H1 (cell line): Measurements from ENCODE around the gene TMEM250. TPM values are rescaled to one million over a fixed set of nuclear protein-coding genes. Genes with fewer than 3 reads are reported as not detected.

Experiments
- CTCF ChIA-PET: fragments of 300-600 bp; sonication (Branson Sonifier 250); formaldehyde crosslinking; loops from one replicate; lab custom pipeline; 2021; ENCODE audit not compliant: partially characterized antibody; lab: Charles Lee
- POLR2A ChIA-PET: fragments of 300-600 bp; sonication (Branson Sonifier 250); formaldehyde crosslinking; loops from one replicate; lab custom pipeline; 2021; ENCODE audit warnings: inconsistent platforms; ENCODE audit not compliant: partially characterized antibody; lab: Charles Lee
- DNase-seq, 2 experiments: peaks; one replicate each; pipeline versions ENCODE4 v3.0.0 to v3.0.0-alpha.2; 2010 to 2022; ENCODE audit warnings: low spot score in 2 of 2, low read depth in 1 of 2, mixed read lengths in 1 of 2
- FAIRE-seq: peaks from 2 replicates; lab custom pipeline; 2011; peaks lifted over from hg19 to GRCh38; lab: Jason Lieb, UNC
- H2AFZ ChIP-seq: 2 replicates; pipeline ENCODE4 v1.8.1; 2012; ENCODE audit warnings: low read length, inconsistent platforms
- H2AK5ac ChIP-seq: 2 replicates; pipeline ENCODE4 v1.6.1; 2013; ENCODE audit warnings: low read depth, low read length
- H2BK120ac ChIP-seq: replicated peaks from 2 replicates; pipeline ENCODE3; 2013; ENCODE audit warnings: low read depth, low read length, inconsistent platforms
- H2BK12ac ChIP-seq: 2 replicates; pipeline ENCODE4 v1.6.1; 2013; ENCODE audit warnings: low read depth, low read length
- H2BK15ac ChIP-seq: 2 replicates; pipeline ENCODE4 v1.6.1; 2013; ENCODE audit warnings: low read length
- H2BK20ac ChIP-seq: 2 replicates; pipeline ENCODE4 v1.6.1; 2013; ENCODE audit warnings: low read length
- H2BK5ac ChIP-seq: 2 replicates; pipeline ENCODE4 v1.6.1; 2013; ENCODE audit warnings: low read depth, low read length
- H3K14ac ChIP-seq: 2 replicates; pipeline ENCODE4 v1.6.1; 2013; ENCODE audit warnings: inconsistent platforms; ENCODE audit not compliant: insufficient read length
- H3K18ac ChIP-seq: 2 replicates; pipeline ENCODE4 v1.6.1; 2013; ENCODE audit warnings: low read length; ENCODE audit errors: extremely low read depth
- H3K23ac ChIP-seq: 2 replicates; pipeline ENCODE4 v1.6.1; 2013; ENCODE audit warnings: inconsistent platforms; ENCODE audit not compliant: insufficient read length
- H3K23me2 ChIP-seq: 2 replicates; pipeline ENCODE4 v1.6.1; 2013; ENCODE audit warnings: low read depth, low read length
- H3K27ac ChIP-seq: 2 replicates; pipeline ENCODE4 v1.6.1; 2011; ENCODE audit warnings: low read depth, low read length, inconsistent platforms
- H3K27me3 ChIP-seq, 4 experiments: replicated peaks in 1 of 4; 1 replicate in 1 of 4; 2 replicates in 3 of 4; pipeline versions ENCODE4 v1.6.1 to v1.8.1; 2011 to 2013; ENCODE audit warnings: low read length in 3 of 4, mild to moderate bottlenecking in 3 of 4, inconsistent platforms in 2 of 4, mixed read lengths in 2 of 4, moderate library complexity in 1 of 4; ENCODE audit not compliant: control insufficient read depth in 3 of 4, insufficient read depth in 3 of 4; ENCODE audit errors: extremely low read depth in 1 of 4
- H3K36me3 ChIP-seq, 4 experiments: 2 replicates each; pipeline versions ENCODE4 v1.6.1 to v1.8.1; 2011 to 2013; ENCODE audit warnings: mild to moderate bottlenecking in 4 of 4, low read length in 3 of 4, moderate library complexity in 2 of 4, control low read depth in 1 of 4, inconsistent platforms in 1 of 4; ENCODE audit not compliant: insufficient read depth in 4 of 4, control insufficient read depth in 2 of 4
- H3K4ac ChIP-seq: replicated peaks from 2 replicates; pipeline ENCODE3; 2013; ENCODE audit warnings: low read length, low read depth, mixed read lengths, inconsistent platforms; ENCODE audit not compliant: insufficient read length
- H3K4me1 ChIP-seq, 4 experiments: replicated peaks in 1 of 4; 1 replicate in 1 of 4; 2 replicates in 3 of 4; pipeline versions ENCODE4 v1.6.1 to v1.8.1; 2011 to 2013; ENCODE audit warnings: low read length in 3 of 4, inconsistent platforms in 2 of 4, mixed read lengths in 1 of 4; ENCODE audit not compliant: insufficient read depth in 4 of 4, control insufficient read depth in 3 of 4
- H3K4me2 ChIP-seq, 2 experiments: 2 replicates each; pipeline versions ENCODE4 v1.6.1 to v1.8.1; 2011 to 2013; ENCODE audit warnings: low read depth in 2 of 2, low read length in 2 of 2, control low read depth in 1 of 2, inconsistent platforms in 1 of 2, mild to moderate bottlenecking in 1 of 2; ENCODE audit not compliant: insufficient read depth in 1 of 2
- H3K4me3 ChIP-seq, 4 experiments: fragments of 200-600, 300-600 bp in 1 of 4; sonication (generic), shearing (Covaris generic), sonication (Bioruptor Twin) in 1 of 4; 2 replicates each; pipeline versions ENCODE4 v1.5.1 to v1.8.1; 2011 to 2016; ENCODE audit warnings: low read length in 4 of 4, low read depth in 3 of 4, control low read depth in 2 of 4, inconsistent platforms in 2 of 4, mild to moderate bottlenecking in 2 of 4, mixed read lengths in 1 of 4, moderate library complexity in 1 of 4; ENCODE audit not compliant: insufficient read depth in 2 of 4; ENCODE audit errors: extremely low read depth in 1 of 4
- H3K56ac ChIP-seq: replicated peaks from 2 replicates; pipeline ENCODE3; 2013; ENCODE audit warnings: low read depth, mild to moderate bottlenecking, mixed read lengths, low read length, inconsistent platforms; ENCODE audit not compliant: insufficient read length
- H3K79me1 ChIP-seq: 2 replicates; pipeline ENCODE4 v1.6.1; 2013; ENCODE audit warnings: low read depth, low read length, control low read depth
- H3K79me2 ChIP-seq, 2 experiments: 2 replicates each; pipeline versions ENCODE4 v1.6.1 to v1.8.1; 2012 to 2013; ENCODE audit warnings: low read length in 2 of 2, mild to moderate bottlenecking in 2 of 2, inconsistent platforms in 1 of 2; ENCODE audit not compliant: insufficient read depth in 2 of 2, control insufficient read depth in 1 of 2
- H3K9ac ChIP-seq, 4 experiments: replicated peaks in 1 of 4; 1 replicate in 1 of 4; 2 replicates in 3 of 4; pipeline versions ENCODE4 v1.6.1 to v1.8.1; 2011 to 2013; ENCODE audit warnings: low read depth in 3 of 4, low read length in 3 of 4, control low read depth in 2 of 4, mild to moderate bottlenecking in 2 of 4, moderate library complexity in 2 of 4, inconsistent platforms in 1 of 4; ENCODE audit errors: extremely low read depth in 1 of 4
- H3K9me3 ChIP-seq, 2 experiments: 2 replicates each; pipeline versions ENCODE4 v1.6.1 to v1.8.1; 2012 to 2013; ENCODE audit warnings: mild to moderate bottlenecking in 2 of 2, moderate library complexity in 2 of 2, control low read depth in 1 of 2, inconsistent platforms in 1 of 2, low read depth in 1 of 2, low read length in 1 of 2, mixed read lengths in 1 of 2; ENCODE audit not compliant: insufficient read depth in 2 of 2
- H4K20me1 ChIP-seq, 2 experiments: replicated peaks in 1 of 2; 2 replicates each; pipeline versions ENCODE3 to v1.8.1; 2011 to 2013; ENCODE audit warnings: inconsistent platforms in 2 of 2, low read length in 2 of 2, mild to moderate bottlenecking in 1 of 2; ENCODE audit not compliant: insufficient read depth in 2 of 2, control insufficient read depth in 1 of 2
- H4K5ac ChIP-seq: 2 replicates; pipeline ENCODE4 v1.6.1; 2013; ENCODE audit warnings: low read length, low read depth, mixed read lengths, inconsistent platforms; ENCODE audit not compliant: insufficient read length
- H4K8ac ChIP-seq: 2 replicates; pipeline ENCODE4 v1.8.0; 2013; ENCODE audit warnings: mild to moderate bottlenecking, moderate library complexity, low read length, inconsistent platforms; ENCODE audit not compliant: insufficient read depth; ENCODE audit errors: extremely low read depth
- H4K91ac ChIP-seq: replicated peaks from 2 replicates; pipeline ENCODE3; 2013; ENCODE audit warnings: low read length, mixed read lengths, inconsistent platforms; ENCODE audit not compliant: insufficient read length
- CEBPB ChIP-seq: IDR thresholded peaks from 2 replicates; pipeline ENCODE4 v1.6.1; 2012; ENCODE audit warnings: low read depth, low read length
- EGR1 ChIP-seq: IDR thresholded peaks from 2 replicates; pipeline ENCODE4 v1.6.1; 2011; ENCODE audit warnings: low read depth, low read length, borderline replicate concordance
- RNF2 ChIP-seq: fragments of 200-900, 300-1000 bp; sonication (generic); IDR thresholded peaks from 2 replicates; pipeline ENCODE4 v1.7.1; 2016; ENCODE audit warnings: borderline replicate concordance, low read depth, mild to moderate bottlenecking, antibody characterized with exemption, low read length; ENCODE audit not compliant: poor library complexity, severe bottlenecking; ENCODE audit errors: missing control alignments
- SIN3A ChIP-seq, 2 experiments: IDR thresholded peaks in 1 of 2; conservative IDR thresholded peaks in 1 of 2; 2 replicates each; pipeline ENCODE4 v1.6.1; 2011 to 2012; ENCODE audit warnings: low read length in 2 of 2, improper control_type of control experiment in 1 of 2, low read depth in 1 of 2, mild to moderate bottlenecking in 1 of 2
- TAF7 ChIP-seq: optimal IDR thresholded peaks from 2 replicates; pipeline ENCODE3; 2011; ENCODE audit warnings: low read depth, mild to moderate bottlenecking, inconsistent platforms, low read length, moderate library complexity, borderline replicate concordance
- TCF12 ChIP-seq: IDR thresholded peaks from 2 replicates; pipeline ENCODE4 v1.6.1; 2011; ENCODE audit warnings: low read depth, mild to moderate bottlenecking, low read length
- YY1 ChIP-seq: IDR thresholded peaks from 2 replicates; pipeline ENCODE4 v1.6.1; 2011; ENCODE audit warnings: low read depth, mild to moderate bottlenecking, low read length
- WGBS, 2 experiments: shearing (Covaris generic) in 1 of 2; methylation state at CpG; one replicate each; pipeline versions ENCODE4 v1.1.6 to v1.1.7; 2013 to 2015; ENCODE audit warnings: low lambda C conversion rate in 2 of 2, mixed read lengths in 2 of 2, inconsistent platforms in 1 of 2, low coverage in 1 of 2, missing lambda C conversion rate in 1 of 2; ENCODE audit not compliant: insufficient replicate concordance in 2 of 2, insufficient coverage in 1 of 2, insufficient read length in 1 of 2; ENCODE audit errors: extremely low coverage in 1 of 2, missing lambda C conversion rate in 1 of 2; 5-methylcytosine and 5-hydroxymethylcytosine counted together
- polyA plus RNA-seq, 7 experiments: library from polyadenylated mRNA; depleted of rRNA in 3 of 7; stranded (reverse) in 5 of 7; unstranded in 2 of 7; fragments of >200 nt in 5 of 7; fragments of 200-250 nt in 2 of 7; gene quantifications; 1 replicate in 5 of 7; 2 replicates in 1 of 7; 4 replicates in 1 of 7; pipeline versions ENCODE4 v1.2.1 to v1.2.3, GENCODE V29; 2011 to 2013; ENCODE audit warnings: missing spikeins in 2 of 7, mixed read lengths in 2 of 7
- total RNA-seq: library from RNA; stranded (reverse); fragmentation: NEBNext Ultra II Directional; extraction: Animal tissue kit (Norgen Biotek cat#: 25700); gene quantifications from 2 replicates; pipeline ENCODE4 v1.2.1, GENCODE V29; 2021
- TF ChIP-seq, protein P1 (sequence below): IDR thresholded peaks from 2 replicates; pipeline ENCODE4 v1.6.1; 2012; ENCODE audit warnings: inconsistent platforms

TMEM250 gene
- total and polyA plus RNA-seq, 2 of the 8 experiments (the other 6 are each of a cell fraction or from before 2014, with no cell fraction given) = 22.3 to 34.9 TPM

- no peaks in the 10 kb centered on the region for H3K79me2 ChIP-seq
- CTCF ChIA-PET = interaction anchor here (1.0 to 4.0 kb wide), 6 partner anchors 12 to 132 kb away, joined by 3 to 16 read pairs (median 3); no protein-coding TSS in a partner anchor
- FAIRE-seq (no peak), DNase-seq (no peak)
- H2BK15ac ChIP-seq = 0 out of 2 replicates have a peak overlapping the region, but pooled peaks have one; percentile 81
- no peak overlapping the region for H3K4ac ChIP-seq
- H3K9ac ChIP-seq = no peak overlapping the region
- no peak for TF ChIP-seq TAF7
- TF ChIP-seq RNF2 = no peak
- TF ChIP-seq YY1 = no peak
- TF ChIP-seq CEBPB = no peak
- TF ChIP-seq SIN3A (conservative IDR thresholded peaks at IDR 0.05 in 1 of 2, IDR thresholded peaks at IDR 0.05 in 1 of 2; ENCODE audit: low read depth in 1 of 2, low read length in 2 of 2) = no peak
- TF ChIP-seq, protein P1, sequence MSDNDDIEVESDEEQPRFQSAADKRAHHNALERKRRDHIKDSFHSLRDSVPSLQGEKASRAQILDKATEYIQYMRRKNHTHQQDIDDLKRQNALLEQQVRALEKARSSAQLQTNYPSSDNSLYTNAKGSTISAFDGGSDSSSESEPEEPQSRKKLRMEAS = no peak
- TF ChIP-seq TCF12 = no peak
- TF ChIP-seq EGR1 = no peak
- H3K4me3 ChIP-seq = no peak overlapping the region
- no peak overlapping the region for H2BK120ac ChIP-seq
- H3K27me3 ChIP-seq = peaks cover 0 to 12% (median 9%) of the 10 kb centered on the region in 4 experiments; a peak in 6 of 7 replicates
- H3K56ac ChIP-seq = no peak overlapping the region
- no peak overlapping the region for H4K5ac ChIP-seq
- H2BK5ac ChIP-seq = no peak overlapping the region
- no peak overlapping the region for H2AFZ ChIP-seq
- H3K4me1 ChIP-seq = peaks cover 3 to 28% (median 24%) of the 10 kb centered on the region in 4 experiments
- no peak overlapping the region for H2BK20ac ChIP-seq
- peaks cover 0 to 2% of the 10 kb centered on the region in 2 experiments for H4K20me1 ChIP-seq
- H4K8ac ChIP-seq = no peak overlapping the region
- H3K4me2 ChIP-seq = no peak overlapping the region
- H3K9me3 ChIP-seq = no peaks in the 10 kb centered on the region
- no peak overlapping the region for H3K27ac ChIP-seq
- POLR2A ChIA-PET = interaction anchor here (0.9 to 1.1 kb wide), 2 partner anchors 8 to 18 kb away, joined by 3 read pairs; no protein-coding TSS in a partner anchor
- H3K18ac ChIP-seq = no peak overlapping the region
- 100% methylated on average over 2 of the region's 25 CpGs; no CpG with 5 or more reads in 1 of the 2 experiments for WGBS, 2 experiments
- H3K36me3 ChIP-seq = no peaks in the 10 kb centered on the region
- peaks cover under 1% of the 10 kb centered on the region; the same call in 1 of the 2 replicates for H3K23me2 ChIP-seq
- H4K91ac ChIP-seq = peak overlapping the region; percentile 60
- no peak overlapping the region for H3K23ac ChIP-seq
- H2BK12ac ChIP-seq = peak overlapping the region; percentile 68; the same call in 1 of the 2 replicates
- H3K79me1 ChIP-seq = no peaks in the 10 kb centered on the region
- no peak overlapping the region for H2AK5ac ChIP-seq
- no peak overlapping the region for H3K14ac ChIP-seq
Observed at GRCh38 chr9:136099542-136099941, 19.1 kb downstream of the TMEM250 start.
